Measurements from ENCODE around the gene GLIS1.

Gene GLIS1

DNA sequence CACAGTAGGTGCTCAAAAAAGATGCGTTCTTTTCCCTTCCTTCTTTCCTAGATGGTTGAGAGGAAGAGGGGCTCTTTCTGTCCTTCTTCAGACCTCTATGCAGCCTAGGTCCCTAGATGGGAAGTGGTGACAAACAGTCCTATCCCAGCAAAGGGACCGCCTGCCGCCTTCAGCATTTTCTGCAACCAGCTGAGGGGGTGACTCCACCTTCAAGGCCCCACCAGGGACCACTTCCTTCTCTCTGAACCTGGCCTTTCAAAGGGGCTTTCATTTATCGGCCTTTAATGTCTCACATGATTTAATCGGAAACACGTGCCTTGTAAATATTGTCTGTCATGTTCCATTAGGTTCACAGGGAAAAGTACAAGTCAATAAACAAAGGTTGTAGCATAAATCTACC, 32.6 kb downstream of the GLIS1 start:
- no peak for TF ChIP-seq SP1 (IDR thresholded peaks at IDR 0.05)
- no peak for TF ChIP-seq CTBP1 (IDR thresholded peaks at IDR 0.05; ENCODE audit: borderline replicate concordance)
- TF ChIP-seq ZNF384 (IDR thresholded peaks at IDR 0.05) = no peak
- no peak for TF ChIP-seq LEF1 (IDR thresholded peaks at IDR 0.05; ENCODE audit: borderline replicate concordance)
- TF ChIP-seq HDGF (IDR thresholded peaks at IDR 0.05; ENCODE audit: borderline replicate concordance) = no peak
- no peak for TF ChIP-seq FOXM1 (IDR thresholded peaks at IDR 0.05; ENCODE audit: borderline replicate concordance)
- TF ChIP-seq TARDBP (IDR thresholded peaks at IDR 0.05) = no peak
- no peak for TF ChIP-seq BHLHE40 (IDR thresholded peaks at IDR 0.05; ENCODE audit: borderline replicate concordance)
- TF ChIP-seq ELF4 (IDR thresholded peaks at IDR 0.05) = no peak
- TF ChIP-seq NFRKB (IDR thresholded peaks at IDR 0.05) = no peak
- TF ChIP-seq L3MBTL2 (conservative IDR thresholded peaks at IDR 0.05) = no peak
- TF ChIP-seq SUZ12 (IDR thresholded peaks at IDR 0.05) = no peak
- TF ChIP-seq FOXK2 (IDR thresholded peaks at IDR 0.05) = no peak
- TF ChIP-seq ARNT (IDR thresholded peaks at IDR 0.05) = no peak
- TF ChIP-seq, protein P1, sequence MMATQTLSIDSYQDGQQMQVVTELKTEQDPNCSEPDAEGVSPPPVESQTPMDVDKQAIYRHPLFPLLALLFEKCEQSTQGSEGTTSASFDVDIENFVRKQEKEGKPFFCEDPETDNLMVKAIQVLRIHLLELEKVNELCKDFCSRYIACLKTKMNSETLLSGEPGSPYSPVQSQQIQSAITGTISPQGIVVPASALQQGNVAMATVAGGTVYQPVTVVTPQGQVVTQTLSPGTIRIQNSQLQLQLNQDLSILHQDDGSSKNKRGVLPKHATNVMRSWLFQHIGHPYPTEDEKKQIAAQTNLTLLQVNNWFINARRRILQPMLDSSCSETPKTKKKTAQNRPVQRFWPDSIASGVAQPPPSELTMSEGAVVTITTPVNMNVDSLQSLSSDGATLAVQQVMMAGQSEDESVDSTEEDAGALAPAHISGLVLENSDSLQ (IDR thresholded peaks at IDR 0.05) = no peak
- no peak for TF ChIP-seq FOXA1 (IDR thresholded peaks at IDR 0.05)
- ChIA-PET CTCF (interaction anchor here (0.9 to 1.3 kb wide), 2 partner anchors 9 kb away, joined by 3 to 6 read pairs; no protein-coding TSS in a partner anchor), POLR2A (no interaction called here)
- DNase-seq (ENCODE audit: extremely low spot score) = no peak

- POLR2A ChIA-PET = no interaction called here
- no peak for TF ChIP-seq FOXM1 (IDR thresholded peaks at IDR 0.05; ENCODE audit: borderline replicate concordance)
- no peak for TF ChIP-seq HDGF (IDR thresholded peaks at IDR 0.05; ENCODE audit: borderline replicate concordance)
- CTCF ChIA-PET = interaction anchor here (0.9 kb wide), 1 partner anchor 10 kb away, joined by 3 read pairs; no protein-coding TSS in a partner anchor
- no peak for DNase-seq (ENCODE audit: extremely low spot score)
These were observed 33.4 kb downstream of the GLIS1 start for GRCh38 chr1:53705446-53706096.

- CTCF ChIA-PET = no interaction called here
- no peak for DNase-seq (ENCODE audit: extremely low spot score)
- TF ChIP-seq FOXA1 (IDR thresholded peaks at IDR 0.05) = no peak
- no peak for TF ChIP-seq CTBP1 (IDR thresholded peaks at IDR 0.05; ENCODE audit: borderline replicate concordance)
- TF ChIP-seq ARNT (IDR thresholded peaks at IDR 0.05) = no peak
- no peak for TF ChIP-seq FOXK2 (IDR thresholded peaks at IDR 0.05)
- TF ChIP-seq NFRKB (IDR thresholded peaks at IDR 0.05) = no peak
- no peak for TF ChIP-seq ZNF384 (IDR thresholded peaks at IDR 0.05)
- TF ChIP-seq SUZ12 (IDR thresholded peaks at IDR 0.05) = no peak
- no peak for TF ChIP-seq HDGF (IDR thresholded peaks at IDR 0.05; ENCODE audit: borderline replicate concordance)
- no peak for TF ChIP-seq TARDBP (IDR thresholded peaks at IDR 0.05)
- TF ChIP-seq BHLHE40 (IDR thresholded peaks at IDR 0.05; ENCODE audit: borderline replicate concordance) = no peak
- TF ChIP-seq FOXM1 (IDR thresholded peaks at IDR 0.05; ENCODE audit: borderline replicate concordance) = no peak
- TF ChIP-seq LEF1 (IDR thresholded peaks at IDR 0.05; ENCODE audit: borderline replicate concordance) = no peak
- TF ChIP-seq L3MBTL2 (conservative IDR thresholded peaks at IDR 0.05) = no peak
- no peak for TF ChIP-seq SP1 (IDR thresholded peaks at IDR 0.05)
- TF ChIP-seq ELF4 (IDR thresholded peaks at IDR 0.05) = no peak
- POLR2A ChIA-PET = no interaction called here
These were observed 34.0 kb downstream of the GLIS1 start for GRCh38 chr1:53704804-53705445.

DNA sequence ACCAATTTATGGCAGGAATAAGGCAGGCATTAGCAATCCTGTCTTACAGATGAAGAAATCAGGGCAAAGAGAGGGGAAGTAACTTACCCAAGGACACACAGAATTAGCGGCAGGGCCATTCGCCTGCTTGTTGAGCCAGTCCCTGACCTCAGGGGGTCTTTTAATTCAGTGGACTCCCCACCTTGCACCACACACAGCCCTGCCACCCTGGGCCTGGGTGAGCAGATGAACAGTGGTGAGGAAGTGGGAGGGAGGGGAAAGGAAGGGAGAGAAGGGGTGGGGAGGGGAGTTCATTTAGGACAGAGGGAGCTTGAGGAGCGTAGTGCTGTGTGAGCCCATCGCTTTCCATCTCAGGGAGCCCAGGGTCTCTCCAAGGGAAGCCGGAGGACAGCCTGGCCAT, 34.7 kb downstream of the GLIS1 start:
- ChIA-PET POLR2A (no interaction called here), CTCF (no interaction called here)
- TF ChIP-seq TARDBP (IDR thresholded peaks at IDR 0.05) (no peak), L3MBTL2 (conservative IDR thresholded peaks at IDR 0.05) (no peak), FOXM1 (IDR thresholded peaks at IDR 0.05; ENCODE audit: borderline replicate concordance) (no peak), HDGF (IDR thresholded peaks at IDR 0.05; ENCODE audit: borderline replicate concordance) (no peak), FOXK2 (IDR thresholded peaks at IDR 0.05) (no peak), ZNF384 (IDR thresholded peaks at IDR 0.05) (no peak), BHLHE40 (IDR thresholded peaks at IDR 0.05; ENCODE audit: borderline replicate concordance) (no peak), CTBP1 (IDR thresholded peaks at IDR 0.05; ENCODE audit: borderline replicate concordance) (no peak)
- TF ChIP-seq, protein P1 (IDR thresholded peaks at IDR 0.05) = no peak
- no peak for DNase-seq (ENCODE audit: extremely low spot score)

- TF ChIP-seq TARDBP (IDR thresholded peaks at IDR 0.05) (no peak), BHLHE40 (IDR thresholded peaks at IDR 0.05; ENCODE audit: borderline replicate concordance) (no peak), FOXA1 (IDR thresholded peaks at IDR 0.05) (no peak), HDGF (IDR thresholded peaks at IDR 0.05; ENCODE audit: borderline replicate concordance) (no peak), FOXM1 (IDR thresholded peaks at IDR 0.05; ENCODE audit: borderline replicate concordance) (no peak), SUZ12 (IDR thresholded peaks at IDR 0.05) (no peak), LEF1 (IDR thresholded peaks at IDR 0.05; ENCODE audit: borderline replicate concordance) (no peak), NFRKB (IDR thresholded peaks at IDR 0.05) (no peak), ELF4 (IDR thresholded peaks at IDR 0.05) (no peak), ZNF384 (IDR thresholded peaks at IDR 0.05) (no peak), SP1 (IDR thresholded peaks at IDR 0.05) (no peak), L3MBTL2 (conservative IDR thresholded peaks at IDR 0.05) (no peak)
- TF ChIP-seq, protein P1 (IDR thresholded peaks at IDR 0.05) = no peak
- POLR2A ChIA-PET = no interaction called here
- no peak for DNase-seq (ENCODE audit: extremely low spot score)
- CTCF ChIA-PET = interaction anchor here (0.6 to 1.1 kb wide), 2 partner anchors 13 to 54 kb away, joined by 3 read pairs; no protein-coding TSS in a partner anchor
These were observed 35.8 kb downstream of the GLIS1 start for GRCh38 chr1:53703174-53703573.

GRCh38 chr1:53702341-53702740, 36.6 kb downstream of the GLIS1 start:
- TF ChIP-seq LEF1 (IDR thresholded peaks at IDR 0.05; ENCODE audit: borderline replicate concordance) (no peak), SP1 (IDR thresholded peaks at IDR 0.05) (no peak), ELF4 (IDR thresholded peaks at IDR 0.05) (no peak), FOXM1 (IDR thresholded peaks at IDR 0.05; ENCODE audit: borderline replicate concordance) (no peak), SUZ12 (IDR thresholded peaks at IDR 0.05) (no peak), FOXK2 (IDR thresholded peaks at IDR 0.05) (no peak), FOXA1 (IDR thresholded peaks at IDR 0.05) (no peak), ZNF384 (IDR thresholded peaks at IDR 0.05) (no peak), BHLHE40 (IDR thresholded peaks at IDR 0.05; ENCODE audit: borderline replicate concordance) (no peak), L3MBTL2 (conservative IDR thresholded peaks at IDR 0.05) (no peak), CTBP1 (IDR thresholded peaks at IDR 0.05; ENCODE audit: borderline replicate concordance) (no peak), ARNT (IDR thresholded peaks at IDR 0.05) (no peak), HDGF (IDR thresholded peaks at IDR 0.05; ENCODE audit: borderline replicate concordance) (no peak), NFRKB (IDR thresholded peaks at IDR 0.05) (no peak)
- TF ChIP-seq, protein P1 (IDR thresholded peaks at IDR 0.05) = no peak
- ChIA-PET CTCF (interaction anchor here (0.6 kb wide), 1 partner anchor 55 kb away, joined by 3 read pairs; no protein-coding TSS in a partner anchor), POLR2A (no interaction called here)
- no peak for DNase-seq (ENCODE audit: extremely low spot score)
